Right ventricle myocardium inferior (tissue), 1 donor: Measurements from ENCODE around the gene SCCPDH. TPM values are rescaled to one million over a fixed set of nuclear protein-coding genes. Genes with fewer than 3 reads are reported as not detected.
"Not testable (repeated sequence)": the region's sequence is repeated elsewhere in the genome, so short reads cannot be mapped to it uniquely, and the experiment has no call there.

Experiments used
- ATAC-seq: fragments of 200-7000 bp; cut with Tn5 transposase; one replicate; pipeline ENCODE4 v1.9.1; 2020; ENCODE audit warnings: mild to moderate bottlenecking, moderate library complexity
- DNase-seq: peaks from one replicate; pipeline ENCODE4 v3.0.0; 2021; ENCODE audit errors: missing footprints
- intact Hi-C: fragments of 100-400 bp; cut with DNase I; formaldehyde crosslinking; loops from one replicate; pipeline ENCODE4 v1.11.0; 2022
- total RNA-seq: library from RNA; stranded (reverse); fragmentation: NEBNext Ultra II Directional; extraction: Animal tissue kit (Norgen Biotek cat#: 25700); gene quantifications from one replicate; pipeline ENCODE4 v1.2.1, GENCODE V29; 2021
- donor health status: DM: no; HTN: yes; CAD: no; lungs with severe emphysema.

SCCPDH gene
- total RNA-seq, 1 donor from 2014 or later = 31.2 TPM

DNA sequence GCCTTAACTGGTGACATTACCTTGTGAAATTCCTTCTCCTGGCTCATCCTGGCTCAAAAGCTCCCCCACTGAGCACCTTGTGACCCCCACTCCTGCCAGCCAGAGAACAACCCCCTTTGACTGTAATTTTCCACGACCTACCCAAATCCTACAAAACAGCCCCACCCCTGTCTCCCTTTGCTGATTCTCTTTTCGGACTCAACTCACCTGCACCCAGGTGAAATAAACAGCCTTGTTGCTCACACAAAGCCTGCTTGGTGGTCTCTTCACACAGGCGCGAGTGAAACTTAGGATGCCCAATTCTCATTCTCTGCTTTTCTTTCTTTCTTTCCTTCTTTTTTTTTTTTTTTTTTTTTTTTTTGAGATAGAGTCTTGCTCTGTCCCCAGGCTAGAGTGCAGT lies 89.1 kb downstream of the SCCPDH start:
- intact Hi-C loops, DNase-seq, ATAC-seq: not testable (repeated sequence)

DNA sequence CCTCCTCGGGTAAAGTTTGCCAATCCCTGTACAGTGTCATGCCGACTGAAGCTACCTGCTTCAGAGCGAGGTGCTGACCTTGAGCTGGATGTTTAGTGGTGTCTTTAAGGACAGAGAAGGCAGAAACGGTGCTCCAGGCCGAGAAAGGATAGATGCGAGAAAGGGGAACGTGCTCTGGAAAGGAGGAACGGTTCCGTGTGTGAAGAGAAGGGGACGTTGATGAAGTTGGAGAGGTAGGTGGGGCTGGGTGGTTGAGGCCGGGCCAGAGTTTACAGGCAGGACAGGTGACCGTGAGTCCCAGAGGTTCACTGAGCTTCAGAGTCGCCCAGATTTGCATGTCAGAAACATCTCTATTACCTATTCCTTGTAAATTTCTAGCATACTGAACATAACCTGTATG lies 90.7 kb downstream of the SCCPDH start:
- intact Hi-C loops = no loop called here
- DNase-seq (no peak), ATAC-seq (no peak)

DNA sequence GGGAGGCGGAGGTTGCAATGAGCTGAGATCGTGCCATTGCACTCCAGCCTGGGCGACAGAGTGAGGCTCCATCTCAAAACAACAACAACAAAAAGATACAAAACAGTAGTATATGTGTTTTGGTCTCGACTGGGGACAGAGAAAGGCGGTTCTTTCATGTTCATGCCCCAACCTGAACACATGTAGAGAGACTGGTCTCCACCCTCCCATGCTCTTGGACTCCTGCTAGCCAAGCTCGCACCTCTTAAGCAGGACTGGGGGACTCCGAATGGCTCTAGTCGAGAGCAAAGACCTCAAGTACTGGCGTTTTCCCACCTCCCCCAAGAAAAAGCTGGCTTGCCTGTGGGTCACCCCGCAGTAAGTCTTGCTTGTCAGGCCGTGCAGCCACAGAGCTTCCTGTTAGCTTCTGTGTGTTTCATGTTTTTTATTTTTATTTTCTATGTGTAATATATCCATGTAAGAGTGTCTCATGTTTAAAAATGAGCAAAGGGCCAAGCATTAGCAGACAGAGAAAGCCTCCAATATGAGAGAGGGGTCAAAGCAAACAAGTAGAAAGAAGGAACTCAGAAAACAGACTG lies 91.6 kb downstream of the SCCPDH start:
- DNase-seq (no peak), ATAC-seq (no peak)
- intact Hi-C loops = no loop called here

Other genes starting within 250 kb of the SCCPDH start
- 8.8 TPM for gene SMYD3, start 217.1 kb upstream of the SCCPDH start, total RNA-seq
- gene TFB2M, start 158.1 kb upstream of the SCCPDH start, total RNA-seq = 18.0 TPM
- gene CNST, start 158.0 kb upstream of the SCCPDH start, total RNA-seq = 18.4 TPM
- gene AHCTF1, start 207.5 kb downstream of the SCCPDH start, total RNA-seq = 21.1 TPM